ENCODE measurements around the gene MAP4K4.

DNA sequence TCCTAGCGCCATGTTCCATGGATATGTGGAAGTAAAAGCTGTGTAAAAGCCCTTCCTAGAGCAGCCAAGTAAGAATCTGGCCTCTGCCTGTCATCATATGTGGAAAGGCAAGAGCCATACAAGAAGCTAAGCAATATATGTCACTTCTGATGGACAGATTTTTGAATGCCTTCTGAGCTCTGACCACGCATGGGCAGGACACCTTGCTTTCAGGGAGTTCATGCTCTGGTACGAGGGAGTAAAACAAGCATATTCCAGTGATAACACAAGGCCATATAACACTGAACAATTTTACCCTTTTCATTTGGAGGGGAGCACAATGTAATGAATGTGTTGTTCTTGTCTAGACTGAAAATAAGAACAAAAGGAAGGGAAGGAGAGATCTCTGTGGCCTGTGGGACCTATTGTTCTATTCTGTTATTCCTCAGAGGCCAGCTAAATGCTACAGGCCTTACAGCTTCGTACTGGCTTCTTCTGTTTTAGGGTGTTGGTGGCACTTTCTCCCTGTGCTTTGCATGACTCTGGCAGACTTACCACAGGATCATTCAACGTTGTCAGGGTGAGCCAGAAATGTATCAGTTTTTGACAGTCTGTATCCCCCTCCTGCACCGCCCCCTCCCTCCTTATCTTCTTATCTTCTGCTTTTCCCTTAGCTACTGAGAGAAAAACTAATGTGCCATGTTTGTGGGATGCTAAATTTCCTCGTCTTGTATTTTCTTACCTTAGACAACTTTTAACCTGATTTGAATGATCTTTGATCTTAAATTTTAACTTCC, 99.5 kb downstream of the MAP4K4 start:
- TF ChIP-seq CTCF (IDR thresholded peaks at IDR 0.05), result no peak
- no peak for TF ChIP-seq POLR2A (IDR thresholded peaks at IDR 0.05)

Data from adrenal gland (tissue), 5 donors.